NCI-H1105 treated with DMSO at 0.1 percent for 48 hours (cell line): Measurements from ENCODE around the gene ZBTB7C.

ENCODE experiments used
- DNase-seq: peaks from one replicate; lab custom pipeline; 2025; lab: John Stamatoyannopoulos, UW

Gene ZBTB7C

GRCh38 chr18:48254077-48254602 is 155.0 kb downstream of the ZBTB7C start:
- no peak for DNase-seq

GRCh38 chr18:48252525-48252924 is 156.7 kb downstream of the ZBTB7C start:
- no peak for DNase-seq

GRCh38 chr18:48250918-48251317 is 158.3 kb downstream of the ZBTB7C start:
- no peak for DNase-seq

GRCh38 chr18:48250362-48250907 is 158.7 kb downstream of the ZBTB7C start:
- no peak for DNase-seq

GRCh38 chr18:48249854-48250253 is 159.3 kb downstream of the ZBTB7C start:
- DNase-seq, result no peak

GRCh38 chr18:48244530-48244929 is 164.7 kb downstream of the ZBTB7C start:
- no peak for DNase-seq

- no peak for DNase-seq
Observed at GRCh38 chr18:48238636-48239035, 170.5 kb downstream of the ZBTB7C start.

- DNase-seq, result no peak
Observed at GRCh38 chr18:48238206-48238605, 171.0 kb downstream of the ZBTB7C start.

- DNase-seq, result no peak
Observed at GRCh38 chr18:48236822-48237221, 172.4 kb downstream of the ZBTB7C start.

- DNase-seq, result peak; percentile 75
Observed at GRCh38 chr18:48230467-48231113, 178.6 kb downstream of the ZBTB7C start.

- DNase-seq, result peak; percentile 81
Observed at GRCh38 chr18:48229552-48229981, 179.6 kb downstream of the ZBTB7C start.

GRCh38 chr18:48228841-48229240 is 180.3 kb downstream of the ZBTB7C start:
- no peak for DNase-seq

GRCh38 chr18:48228301-48228715 is 180.9 kb downstream of the ZBTB7C start:
- no peak for DNase-seq

GRCh38 chr18:48227206-48227605 is 182.0 kb downstream of the ZBTB7C start:
- no peak for DNase-seq

GRCh38 chr18:48226401-48226800 is 182.8 kb downstream of the ZBTB7C start:
- no peak for DNase-seq

GRCh38 chr18:48222118-48222517 is 187.1 kb downstream of the ZBTB7C start:
- peak; percentile 96 for DNase-seq

GRCh38 chr18:48219810-48220499 is 189.2 kb downstream of the ZBTB7C start:
- no peak for DNase-seq

GRCh38 chr18:48219037-48219809 is 190.0 kb downstream of the ZBTB7C start:
- no peak for DNase-seq

- DNase-seq, result no peak
Observed at GRCh38 chr18:48218285-48219022, 190.7 kb downstream of the ZBTB7C start.

GRCh38 chr18:48217258-48218250 is 191.6 kb downstream of the ZBTB7C start:
- no peak for DNase-seq
